Body of pancreas (tissue), 4 donors: ENCODE results near the gene PNMA1. TPM values are rescaled to one million over a fixed set of nuclear protein-coding genes. Genes with fewer than 3 reads are reported as not detected.
A peak's percentile ranks its signal among the peaks of the same experiment; 100 is the strongest.

ENCODE experiments used
- ATAC-seq: fragments of 150-250 bp; one replicate; pipeline ENCODE4 v1.9.1; 2016
- DNase-seq, 4 donors: peaks; one replicate each; pipeline ENCODE4 v3.0.0-alpha.2; 2019
- H3K27ac ChIP-seq, 4 donors: fragments of 200-600 bp; sonication (generic); 1 replicate in 3 of 4; 2 replicates in 1 of 4; pipeline versions ENCODE4 v1.5.1 to v1.6.1; 2016 to 2019; ENCODE audit warnings: mild to moderate bottlenecking in 1 of 4, mixed read lengths in 1 of 4, moderate library complexity in 1 of 4
- H3K27me3 ChIP-seq, 2 donors: fragments of 200-600 bp; sonication (generic); one replicate each; pipeline ENCODE4 v1.6.0; 2016; ENCODE audit warnings: mild to moderate bottlenecking in 1 of 2
- H3K36me3 ChIP-seq, 2 donors: fragments of 200-600 bp; sonication (generic); replicated peaks in 1 of 2; 2 replicates each; pipeline ENCODE4 v1.5.1; 2016; ENCODE audit warnings: low read depth in 2 of 2; ENCODE audit not compliant: insufficient read depth in 1 of 2
- H3K4me1 ChIP-seq: fragments of 200-600 bp; sonication (generic); one replicate; pipeline ENCODE4 v1.6.0; 2016
- H3K4me3 ChIP-seq, 2 donors: fragments of 200-600 bp; sonication (generic); 1 replicate in 1 of 2; 2 replicates in 1 of 2; pipeline ENCODE4 v1.5.1; 2016 to 2019
- H3K9me3 ChIP-seq, 3 donors: fragments of 200-600 bp; sonication (generic); 1 replicate in 2 of 3; 2 replicates in 1 of 3; pipeline ENCODE4 v1.5.1; 2016
- CTCF ChIP-seq, 7 experiments: fragments of 450-650 bp in 4 of 7; fragments of 200-600 bp in 3 of 7; sonication (generic) in 3 of 7; IDR thresholded peaks; one replicate each; pipeline ENCODE4 v1.5.1; 2016 to 2019; ENCODE audit warnings: antibody characterized with exemption in 7 of 7
- POLR2A ChIP-seq, 3 donors: fragments of 450-650 bp; IDR thresholded peaks; one replicate each; pipeline ENCODE4 v1.6.1; 2016; ENCODE audit warnings: antibody characterized with exemption in 3 of 3, mild to moderate bottlenecking in 2 of 3
- WGBS, 2 donors: methylation state at CpG; one replicate each; pipeline ENCODE4 v1.1.5; 2017; 5-methylcytosine and 5-hydroxymethylcytosine counted together
- intact Hi-C: fragments of 100-400 bp; cut with DNase I; formaldehyde crosslinking; loops from one replicate; pipeline ENCODE4 v1.15.1; 2023
- total RNA-seq, 2 donors: library from RNA; depleted of rRNA; stranded (reverse); fragments of >200 nt; gene quantifications; one replicate each; pipeline ENCODE4 v1.1.0, GENCODE V29; 2016

Gene PNMA1
- total RNA-seq, 2 donors from 2014 or later, result 5.7 to 6.9 TPM

DNA sequence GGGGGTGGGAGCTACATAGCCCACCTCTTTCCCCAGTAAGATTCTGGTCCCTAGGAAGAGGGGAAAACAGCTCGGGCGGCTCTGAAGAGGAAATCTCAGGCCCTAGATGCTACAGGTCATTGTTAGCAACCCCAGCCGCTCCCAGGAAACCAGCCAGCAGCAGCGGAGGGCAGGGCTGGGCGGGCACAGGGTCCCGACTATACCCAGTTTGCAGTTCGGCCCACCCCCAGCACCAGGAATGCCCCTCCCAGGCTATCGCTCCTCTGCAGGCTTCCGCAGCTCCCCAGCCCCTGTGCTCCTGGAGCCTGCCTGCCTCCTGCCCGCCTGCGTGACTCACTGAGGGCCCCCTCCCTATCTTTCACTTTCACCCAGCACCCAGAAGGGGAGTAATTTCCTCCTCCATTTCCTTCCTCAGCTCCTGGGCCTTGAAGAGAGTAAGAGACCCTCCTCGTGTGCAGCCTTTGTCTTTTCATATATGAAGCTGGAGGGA, 27.2 kb upstream of the PNMA1 start:
- intact Hi-C loops, result loop anchor here (5.0 kb wide), 1 partner anchor 46 kb away; no protein-coding TSS in a partner anchor
- no peaks in the 10 kb centered on the region for H3K9me3 ChIP-seq
- 42 to 52% methylated on average over 11 to 12 of the region's 12 CpGs for WGBS, 2 donors
- ATAC-seq (peak; percentile 38), DNase-seq (peak in 3 of 4 donors; percentile 50 to 64 (median 58))
- peaks cover 77% of the 10 kb centered on the region for H3K4me1 ChIP-seq
- H3K4me3 ChIP-seq, result no peak overlapping the region
- no peak for TF ChIP-seq CTCF (IDR thresholded peaks at IDR 0.05)
- no peak for TF ChIP-seq POLR2A (IDR thresholded peaks at IDR 0.05)
- peaks cover 0 to 7% of the 10 kb centered on the region in 2 donors for H3K36me3 ChIP-seq
- peak overlapping the region; percentile 57 to 78 (median 73) for H3K27ac ChIP-seq
- no peaks in the 10 kb centered on the region for H3K27me3 ChIP-seq

- Histone ChIP-seq H3K9me3 (no peaks in the 10 kb centered on the region), H3K27me3 (no peaks in the 10 kb centered on the region), H3K4me3 (no peak overlapping the region), H3K36me3 (peaks cover 0 to 8% of the 10 kb centered on the region in 2 donors), H3K27ac (peak overlapping the region in 3 of 4 donors; percentile 71 to 78 (median 75)), H3K4me1 (peaks cover 71% of the 10 kb centered on the region)
- intact Hi-C loops, result loop anchor here (5.0 kb wide), 1 partner anchor 47 kb away; no protein-coding TSS in a partner anchor
- TF ChIP-seq POLR2A (IDR thresholded peaks at IDR 0.05) (no peak), CTCF (IDR thresholded peaks at IDR 0.05) (no peak)
- WGBS, 2 donors, result 3 to 14% methylated on average over 6 to 9 of the region's 9 CpGs
- DNase-seq, result peak; percentile 81 to 90 (median 86)
- peak; percentile 87 for ATAC-seq
Observed at GRCh38 chr14:73740618-73741326, 26.6 kb upstream of the PNMA1 start.

DNA sequence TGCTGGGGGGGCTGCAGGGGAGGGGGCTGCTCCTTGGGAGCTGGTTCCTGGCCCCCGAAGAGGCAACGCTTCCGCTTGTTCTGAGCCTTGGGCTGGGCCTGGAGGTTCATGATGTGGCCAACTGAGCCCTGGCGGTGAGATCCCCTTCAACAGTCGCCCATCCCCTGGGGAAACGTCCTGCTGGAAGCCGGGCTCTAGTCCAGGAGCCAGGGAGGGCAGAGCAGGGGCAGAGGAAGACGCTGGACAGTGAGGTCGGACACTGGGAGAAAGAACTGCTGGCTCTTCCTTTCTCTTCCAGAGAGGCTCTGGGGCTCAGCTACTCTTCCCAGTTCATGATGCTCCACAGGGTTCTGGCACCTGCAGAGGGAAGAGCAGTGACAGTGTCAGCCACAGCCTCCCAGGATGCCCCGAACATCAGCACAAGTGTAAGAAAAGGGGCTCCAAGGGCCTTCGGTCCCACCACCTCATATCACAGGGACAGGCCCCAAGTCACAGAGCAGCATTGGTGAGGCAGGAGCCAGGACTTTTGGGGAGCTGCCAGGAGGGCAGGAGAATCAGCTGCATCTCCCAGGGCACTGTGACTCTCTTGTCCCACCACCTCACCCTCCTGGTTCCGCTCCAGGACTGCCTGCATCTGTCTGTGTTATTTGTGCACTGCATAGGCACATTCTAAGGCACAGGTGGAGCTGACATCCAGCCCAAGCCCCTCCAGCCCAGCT, 25.9 kb upstream of the PNMA1 start:
- ATAC-seq, result no peak
- peaks cover 63% of the 10 kb centered on the region for H3K4me1 ChIP-seq
- H3K4me3 ChIP-seq, result no peak overlapping the region
- TF ChIP-seq POLR2A (IDR thresholded peaks at IDR 0.05), result no peak
- no peak for TF ChIP-seq CTCF (IDR thresholded peaks at IDR 0.05)
- H3K27ac ChIP-seq, result peak overlapping the region in 3 of 4 donors; percentile 71 to 78 (median 75)
- intact Hi-C loops, result loop anchor here (5.0 kb wide), 1 partner anchor 47 kb away; no protein-coding TSS in a partner anchor
- DNase-seq, result no peak
- WGBS, 2 donors, result 54 to 55% methylated on average over 3 to 12 of the region's 12 CpGs
- H3K36me3 ChIP-seq, result peaks cover 0 to 13% of the 10 kb centered on the region in 2 donors
- H3K27me3 ChIP-seq, result no peaks in the 10 kb centered on the region
- no peaks in the 10 kb centered on the region for H3K9me3 ChIP-seq

- no peaks in the 10 kb centered on the region for H3K27me3 ChIP-seq
- H3K4me3 ChIP-seq, result no peak overlapping the region
- ATAC-seq, result no peak
- peaks cover 0 to 13% of the 10 kb centered on the region in 2 donors for H3K36me3 ChIP-seq
- no peak for TF ChIP-seq POLR2A (IDR thresholded peaks at IDR 0.05)
- no peak for TF ChIP-seq CTCF (IDR thresholded peaks at IDR 0.05)
- 82 to 92% methylated on average over 5 to 21 of the region's 21 CpGs for WGBS, 2 donors
- H3K27ac ChIP-seq, result peak overlapping the region in 3 of 4 donors; percentile 71 to 78 (median 75)
- no peaks in the 10 kb centered on the region for H3K9me3 ChIP-seq
- no peak for DNase-seq
- intact Hi-C loops, result no loop called here
- peaks cover 56% of the 10 kb centered on the region for H3K4me1 ChIP-seq
Observed at GRCh38 chr14:73739174-73739898, 25.2 kb upstream of the PNMA1 start.
